PFSK-1 (cell line): Measurements from ENCODE around the gene EMX1.

Experiments
- FOXP2 ChIP-seq: optimal IDR thresholded peaks from 2 replicates; pipeline ENCODE3; 2011; ENCODE audit warnings: borderline replicate concordance, control low read depth, inconsistent platforms; ENCODE audit not compliant: insufficient read depth; ENCODE audit errors: extremely low read length, extremely low read depth
- POLR2AphosphoS5 ChIP-seq: IDR thresholded peaks from 2 replicates; pipeline ENCODE4 v1.6.1; 2012; ENCODE audit warnings: low read depth, mild to moderate bottlenecking, control low read depth, low read length, moderate library complexity
- REST ChIP-seq, 2 experiments: IDR thresholded peaks; 2 replicates each; pipeline versions ENCODE4 v1.6.1 to v1.8.0; 2011 to 2012; ENCODE audit warnings: low read depth in 2 of 2, low read length in 2 of 2, control low read depth in 1 of 2, inconsistent platforms in 1 of 2, mild to moderate bottlenecking in 1 of 2, moderate library complexity in 1 of 2; ENCODE audit not compliant: insufficient read depth in 1 of 2
- SIN3A ChIP-seq: IDR thresholded peaks from 2 replicates; pipeline ENCODE4 v1.6.1; 2012; ENCODE audit warnings: mild to moderate bottlenecking, low read length, moderate library complexity, borderline replicate concordance; ENCODE audit not compliant: insufficient read depth
- TAF1 ChIP-seq: IDR thresholded peaks from 2 replicates; pipeline ENCODE4 v1.6.1; 2012; ENCODE audit warnings: low read length, control low read depth, borderline replicate concordance; ENCODE audit not compliant: insufficient read depth

Gene EMX1

GRCh38 chr2:72915907-72916742 lies 1.2 kb upstream of the EMX1 start:
- TF ChIP-seq FOXP2, result no peak
- TF ChIP-seq TAF1, result no peak
- TF ChIP-seq SIN3A, result no peak

GRCh38 chr2:72916743-72917137 lies 579 bp upstream of the EMX1 start:
- no peak for TF ChIP-seq FOXP2
- no peak for TF ChIP-seq REST (IDR thresholded peaks at IDR 0.05; ENCODE audit: insufficient read depth in 1 of 2, low read depth in 2 of 2, low read length in 2 of 2)
- TF ChIP-seq POLR2AphosphoS5, result no peak
- no peak for TF ChIP-seq TAF1
- no peak for TF ChIP-seq SIN3A

GRCh38 chr2:72917877-72918553 lies 696 bp downstream of the EMX1 start:
- TF ChIP-seq POLR2AphosphoS5 (no peak), FOXP2 (no peak), SIN3A (no peak), TAF1 (no peak), REST (IDR thresholded peaks at IDR 0.05; ENCODE audit: insufficient read depth in 1 of 2, low read depth in 2 of 2, low read length in 2 of 2) (no peak)

GRCh38 chr2:72919414-72920317 lies 2.3 kb downstream of the EMX1 start:
- no peak for TF ChIP-seq POLR2AphosphoS5
- no peak for TF ChIP-seq REST (IDR thresholded peaks at IDR 0.05; ENCODE audit: insufficient read depth in 1 of 2, low read depth in 2 of 2, low read length in 2 of 2)

- TF ChIP-seq SIN3A (no peak), POLR2AphosphoS5 (no peak), TAF1 (no peak), FOXP2 (no peak), REST (IDR thresholded peaks at IDR 0.05; ENCODE audit: insufficient read depth in 1 of 2, low read depth in 2 of 2, low read length in 2 of 2) (no peak)
Observed at GRCh38 chr2:72920318-72921087, 3.2 kb downstream of the EMX1 start.
